Measurements from ENCODE around the gene NTN1.

The NTN1 gene

DNA sequence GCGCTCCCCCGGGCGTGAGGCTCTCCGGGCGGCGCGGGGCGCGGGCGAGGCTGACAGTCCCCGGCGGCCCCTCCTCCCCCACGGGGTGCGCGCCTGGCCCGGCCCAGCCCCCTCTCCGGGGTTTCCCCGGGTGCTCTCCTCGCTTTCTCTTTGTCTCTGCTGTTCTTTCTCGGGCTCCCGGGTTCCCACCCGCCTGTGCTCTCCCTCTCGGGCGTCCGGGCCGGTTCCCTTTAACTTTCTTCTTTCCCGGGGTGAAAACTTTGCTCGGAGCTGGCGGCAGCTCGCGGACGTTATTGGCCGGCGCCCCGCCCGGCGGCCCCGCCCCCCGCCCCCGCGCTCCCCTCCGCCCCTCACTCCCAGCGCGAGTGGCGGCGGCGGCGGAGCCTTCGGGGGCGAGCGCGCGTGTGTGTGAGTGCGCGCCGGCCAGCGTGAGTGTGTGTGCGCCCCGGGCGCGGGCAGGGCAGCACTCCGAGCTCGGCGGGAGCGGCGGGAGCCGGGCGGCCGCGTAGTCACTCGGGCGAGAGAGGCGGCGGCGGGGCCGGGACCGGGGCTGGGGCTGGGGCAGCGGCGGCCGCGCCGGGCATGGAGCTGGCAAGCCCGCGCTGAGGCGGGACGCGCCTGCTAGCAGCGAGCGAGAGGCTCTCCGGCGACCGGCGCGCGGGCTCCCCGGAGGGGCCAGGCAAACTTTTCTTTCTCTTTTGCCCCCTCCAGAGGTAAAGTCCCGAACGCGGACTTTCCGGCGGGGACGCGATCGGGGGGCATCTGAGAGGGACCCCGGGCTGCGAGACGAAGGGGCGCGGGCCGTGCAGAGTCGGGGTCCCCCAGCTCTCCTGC is at the start of gene NTN1 (continued):
- TF ChIP-seq, protein P1, sequence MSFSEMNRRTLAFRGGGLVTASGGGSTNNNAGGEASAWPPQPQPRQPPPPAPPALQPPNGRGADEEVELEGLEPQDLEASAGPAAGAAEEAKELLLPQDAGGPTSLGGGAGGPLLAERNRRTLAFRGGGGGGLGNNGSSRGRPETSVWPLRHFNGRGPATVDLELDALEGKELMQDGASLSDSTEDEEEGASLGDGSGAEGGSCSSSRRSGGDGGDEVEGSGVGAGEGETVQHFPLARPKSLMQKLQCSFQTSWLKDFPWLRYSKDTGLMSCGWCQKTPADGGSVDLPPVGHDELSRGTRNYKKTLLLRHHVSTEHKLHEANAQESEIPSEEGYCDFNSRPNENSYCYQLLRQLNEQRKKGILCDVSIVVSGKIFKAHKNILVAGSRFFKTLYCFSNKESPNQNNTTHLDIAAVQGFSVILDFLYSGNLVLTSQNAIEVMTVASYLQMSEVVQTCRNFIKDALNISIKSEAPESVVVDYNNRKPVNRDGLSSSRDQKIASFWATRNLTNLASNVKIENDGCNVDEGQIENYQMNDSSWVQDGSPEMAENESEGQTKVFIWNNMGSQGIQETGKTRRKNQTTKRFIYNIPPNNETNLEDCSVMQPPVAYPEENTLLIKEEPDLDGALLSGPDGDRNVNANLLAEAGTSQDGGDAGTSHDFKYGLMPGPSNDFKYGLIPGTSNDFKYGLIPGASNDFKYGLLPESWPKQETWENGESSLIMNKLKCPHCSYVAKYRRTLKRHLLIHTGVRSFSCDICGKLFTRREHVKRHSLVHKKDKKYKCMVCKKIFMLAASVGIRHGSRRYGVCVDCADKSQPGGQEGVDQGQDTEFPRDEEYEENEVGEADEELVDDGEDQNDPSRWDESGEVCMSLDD (tag by site-specific recombination; IDR thresholded peaks at IDR 0.05), result peak; percentile 95; the same call in 1 of the 2 replicates
- TF ChIP-seq ZNF501 (tag by site-specific recombination; IDR thresholded peaks at IDR 0.05) (no peak), ZNF600 (tag by site-specific recombination; IDR thresholded peaks at IDR 0.05) (peak; percentile 49; the same call in 1 of the 2 replicates), KLF10 (tag by site-specific recombination; IDR thresholded peaks at IDR 0.05) (peak; percentile 77; the same call in 1 of the 2 replicates), ZNF423 (tag by site-specific recombination; IDR thresholded peaks at IDR 0.05) (peak; percentile 43; the same call in 1 of the 2 replicates), KLF16 (tag by site-specific recombination; IDR thresholded peaks at IDR 0.05) (peak; percentile 56; the same call in 1 of the 2 replicates), AEBP2 (tag by site-specific recombination; IDR thresholded peaks at IDR 0.05; ENCODE audit: borderline replicate concordance) (no peak), ZNF692 (tag by site-specific recombination; IDR thresholded peaks at IDR 0.05) (no peak), ZNF580 (tag by site-specific recombination; IDR thresholded peaks at IDR 0.05) (no peak), ZNF658 (tag by site-specific recombination; IDR thresholded peaks at IDR 0.05) (no peak), ZNF311 (tag by site-specific recombination; IDR thresholded peaks at IDR 0.05; ENCODE audit: borderline replicate concordance) (no peak), ZBTB8A (tag by site-specific recombination; IDR thresholded peaks at IDR 0.05) (peak; percentile 10), ZBTB26 (tag by site-specific recombination; optimal IDR thresholded peaks at IDR 0.05) (peak; percentile 40), ZNF830 (tag by site-specific recombination; IDR thresholded peaks at IDR 0.05; ENCODE audit: low read depth) (no peak), ZNF76 (tag by site-specific recombination; IDR thresholded peaks at IDR 0.05; ENCODE audit: borderline replicate concordance, low read depth) (no peak; the same call in 1 of the 2 replicates), GLIS1 (tag by site-specific recombination; IDR thresholded peaks at IDR 0.05) (peak; percentile 2; the same call in 1 of the 2 replicates), ZNF2 (tag by site-specific recombination; IDR thresholded peaks at IDR 0.05) (no peak), KLF8 (tag by site-specific recombination; IDR thresholded peaks at IDR 0.05) (peak; percentile 70), ZNF561 (tag by site-specific recombination; IDR thresholded peaks at IDR 0.05; ENCODE audit: borderline replicate concordance) (peak; percentile 45; the same call in 1 of the 2 replicates), ZNF596 (tag by site-specific recombination; IDR thresholded peaks at IDR 0.05) (no peak; the same call in 1 of the 2 replicates), SP2 (tag by site-specific recombination; IDR thresholded peaks at IDR 0.05) (peak; percentile 40), HOXC10 (CRISPR knock-in tag; IDR thresholded peaks at IDR 0.05) (no peak), ZBTB20 (tag by site-specific recombination; IDR thresholded peaks at IDR 0.05) (peak; percentile 68; the same call in 1 of the 2 replicates), SP3 (tag by site-specific recombination; IDR thresholded peaks at IDR 0.05) (peak; percentile 48), HOXA7 (CRISPR knock-in tag; IDR thresholded peaks at IDR 0.05; ENCODE audit: borderline replicate concordance) (no peak)
- TF ChIP-seq, protein P2, sequence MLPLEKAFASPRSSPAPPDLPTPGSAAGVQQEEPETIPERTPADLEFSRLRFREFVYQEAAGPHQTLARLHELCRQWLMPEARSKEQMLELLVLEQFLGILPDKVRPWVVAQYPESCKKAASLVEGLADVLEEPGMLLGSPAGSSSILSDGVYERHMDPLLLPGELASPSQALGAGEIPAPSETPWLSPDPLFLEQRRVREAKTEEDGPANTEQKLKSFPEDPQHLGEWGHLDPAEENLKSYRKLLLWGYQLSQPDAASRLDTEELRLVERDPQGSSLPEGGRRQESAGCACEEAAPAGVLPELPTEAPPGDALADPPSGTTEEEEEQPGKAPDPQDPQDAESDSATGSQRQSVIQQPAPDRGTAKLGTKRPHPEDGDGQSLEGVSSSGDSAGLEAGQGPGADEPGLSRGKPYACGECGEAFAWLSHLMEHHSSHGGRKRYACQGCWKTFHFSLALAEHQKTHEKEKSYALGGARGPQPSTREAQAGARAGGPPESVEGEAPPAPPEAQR (tag by site-specific recombination; IDR thresholded peaks at IDR 0.05), result no peak
- TF ChIP-seq, protein P3, sequence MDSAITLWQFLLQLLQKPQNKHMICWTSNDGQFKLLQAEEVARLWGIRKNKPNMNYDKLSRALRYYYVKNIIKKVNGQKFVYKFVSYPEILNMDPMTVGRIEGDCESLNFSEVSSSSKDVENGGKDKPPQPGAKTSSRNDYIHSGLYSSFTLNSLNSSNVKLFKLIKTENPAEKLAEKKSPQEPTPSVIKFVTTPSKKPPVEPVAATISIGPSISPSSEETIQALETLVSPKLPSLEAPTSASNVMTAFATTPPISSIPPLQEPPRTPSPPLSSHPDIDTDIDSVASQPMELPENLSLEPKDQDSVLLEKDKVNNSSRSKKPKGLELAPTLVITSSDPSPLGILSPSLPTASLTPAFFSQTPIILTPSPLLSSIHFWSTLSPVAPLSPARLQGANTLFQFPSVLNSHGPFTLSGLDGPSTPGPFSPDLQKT (IDR thresholded peaks at IDR 0.05; ENCODE audit: borderline replicate concordance, low read depth, low read length), result no peak

Measured in HEK293 (cell line).